CD4-positive, alpha-beta T cell treated with Interleukin-2 at 100 ng/mL for 4 hours (primary cell): Measurements from ENCODE around the gene ZDHHC24.

Experiments used
- DNase-seq: peaks from one replicate; pipeline ENCODE4 v3.0.0-alpha.2; 2020; ENCODE audit warnings: low spot score

ZDHHC24 gene

DNA sequence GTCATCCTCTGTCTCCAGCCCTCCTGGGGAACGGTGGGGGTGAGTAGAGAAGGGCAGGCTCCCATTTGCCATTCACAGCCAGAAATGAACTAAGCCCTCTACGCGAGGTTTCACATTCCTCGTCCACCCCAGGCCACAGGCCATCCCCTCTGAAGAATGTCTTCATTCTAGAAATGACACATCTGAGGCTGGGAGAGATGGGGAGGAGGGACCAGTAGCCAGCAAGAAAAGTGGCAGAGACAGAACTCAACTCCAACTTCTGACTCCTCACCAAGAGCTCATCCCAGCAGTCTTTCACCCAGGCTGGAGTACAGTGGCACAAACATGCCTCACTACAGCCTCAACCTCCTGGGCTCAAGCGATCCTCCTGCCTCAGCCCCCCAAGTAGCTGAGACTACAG, 19.1 kb upstream of the ZDHHC24 start:
- no peak for DNase-seq

DNA sequence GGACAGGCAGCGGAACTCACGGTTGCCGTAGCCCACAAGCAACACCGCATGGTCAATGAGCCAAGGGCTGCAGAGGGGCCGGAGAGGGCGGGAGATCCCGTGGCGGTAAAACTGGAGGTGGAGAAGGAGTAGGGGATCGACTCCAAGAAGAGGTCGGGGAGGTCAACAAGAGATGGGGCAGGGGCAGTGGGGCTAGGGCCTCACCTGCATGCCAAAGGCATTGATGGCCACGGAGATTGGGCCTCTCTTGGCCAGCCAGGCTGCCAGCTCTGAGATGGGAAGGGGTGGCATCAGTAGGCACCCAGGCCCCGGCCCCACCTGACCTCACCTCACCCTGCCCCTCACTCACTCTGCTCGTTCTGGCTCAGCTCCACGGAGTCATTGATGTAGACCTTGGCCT, 18.7 kb upstream of the ZDHHC24 start:
- DNase-seq = no peak

DNA sequence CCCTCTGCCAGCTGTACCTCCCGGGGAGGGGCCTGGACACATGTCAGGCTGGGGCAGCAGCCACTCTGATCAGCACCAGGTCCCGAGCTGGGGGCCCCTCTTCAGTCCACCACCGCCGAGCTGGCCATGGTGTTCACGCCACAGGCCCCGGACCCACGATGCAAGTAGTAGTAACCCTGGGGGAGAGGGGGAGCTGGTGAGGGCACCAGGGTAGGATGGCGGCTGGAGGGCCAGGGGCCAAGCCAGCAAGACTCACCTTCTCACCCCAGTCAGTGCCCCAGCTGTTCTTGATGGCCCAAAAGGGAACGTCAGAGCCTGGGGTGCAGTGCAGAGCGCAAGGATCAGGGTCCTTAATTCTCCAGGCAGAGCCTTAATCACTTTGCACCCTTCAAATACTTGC, 18.0 kb upstream of the ZDHHC24 start:
- no peak for DNase-seq

DNA sequence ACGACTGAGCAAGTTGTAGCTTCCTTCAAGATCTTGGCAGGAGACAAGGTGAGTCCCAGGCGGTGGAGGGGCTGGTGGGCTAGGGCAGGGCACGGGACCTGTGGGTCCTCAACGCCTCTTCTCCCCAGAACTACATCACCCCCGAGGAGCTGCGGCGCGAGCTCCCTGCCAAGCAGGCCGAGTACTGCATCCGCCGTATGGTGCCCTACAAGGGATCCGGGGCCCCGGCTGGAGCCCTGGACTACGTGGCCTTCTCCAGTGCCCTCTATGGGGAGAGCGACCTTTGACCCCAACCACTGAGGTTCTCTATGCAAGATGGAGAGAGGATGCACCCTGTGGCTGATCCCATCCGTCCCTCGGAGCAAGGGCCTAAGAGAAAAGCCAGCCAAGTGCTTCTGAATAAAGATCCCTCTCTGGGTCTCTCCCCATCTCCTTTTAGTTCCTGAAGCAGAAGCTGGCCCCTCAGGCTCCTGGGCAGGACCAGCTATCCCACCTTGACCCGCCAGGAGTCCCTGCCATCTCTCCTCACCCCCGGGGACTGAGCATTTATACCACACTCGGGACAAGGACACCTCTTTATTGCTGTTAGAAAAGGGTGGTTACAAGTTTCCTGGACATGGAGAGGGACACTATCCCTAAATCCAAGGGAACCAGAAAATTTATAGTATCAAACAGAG, 17.2 kb upstream of the ZDHHC24 start:
- DNase-seq = no peak

DNA sequence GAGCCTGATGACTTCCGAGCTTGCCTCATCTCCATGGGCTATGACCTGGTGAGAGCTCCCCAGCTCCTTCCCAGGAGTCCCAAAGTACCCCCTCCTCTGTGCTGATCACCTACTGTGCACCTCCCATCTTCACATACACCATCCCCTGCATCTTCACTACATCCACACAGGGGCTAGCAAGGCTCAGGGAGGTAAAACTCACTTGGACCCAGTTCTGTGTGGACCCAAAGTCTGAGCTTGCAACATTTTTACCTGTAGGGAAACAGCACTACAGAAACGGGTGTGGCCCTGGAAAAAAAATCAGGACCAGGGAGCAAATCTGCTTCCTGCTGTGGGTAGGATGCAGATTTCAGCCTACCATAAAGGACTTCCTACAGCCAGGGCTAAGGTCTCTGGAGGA, 16.4 kb upstream of the ZDHHC24 start:
- no peak for DNase-seq

DNA sequence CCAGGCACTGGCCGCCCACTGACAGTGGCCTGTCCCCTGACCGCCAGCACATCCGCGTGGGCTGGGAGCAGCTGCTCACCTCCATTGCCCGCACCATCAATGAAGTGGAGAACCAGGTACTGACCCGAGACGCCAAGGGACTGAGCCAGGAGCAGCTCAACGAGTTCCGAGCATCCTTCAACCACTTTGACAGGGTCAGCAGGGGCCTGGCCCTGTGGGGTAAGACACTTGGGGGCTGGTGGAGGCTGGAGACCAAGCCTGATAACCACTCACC, 16.1 kb upstream of the ZDHHC24 start:
- no peak for DNase-seq

DNA sequence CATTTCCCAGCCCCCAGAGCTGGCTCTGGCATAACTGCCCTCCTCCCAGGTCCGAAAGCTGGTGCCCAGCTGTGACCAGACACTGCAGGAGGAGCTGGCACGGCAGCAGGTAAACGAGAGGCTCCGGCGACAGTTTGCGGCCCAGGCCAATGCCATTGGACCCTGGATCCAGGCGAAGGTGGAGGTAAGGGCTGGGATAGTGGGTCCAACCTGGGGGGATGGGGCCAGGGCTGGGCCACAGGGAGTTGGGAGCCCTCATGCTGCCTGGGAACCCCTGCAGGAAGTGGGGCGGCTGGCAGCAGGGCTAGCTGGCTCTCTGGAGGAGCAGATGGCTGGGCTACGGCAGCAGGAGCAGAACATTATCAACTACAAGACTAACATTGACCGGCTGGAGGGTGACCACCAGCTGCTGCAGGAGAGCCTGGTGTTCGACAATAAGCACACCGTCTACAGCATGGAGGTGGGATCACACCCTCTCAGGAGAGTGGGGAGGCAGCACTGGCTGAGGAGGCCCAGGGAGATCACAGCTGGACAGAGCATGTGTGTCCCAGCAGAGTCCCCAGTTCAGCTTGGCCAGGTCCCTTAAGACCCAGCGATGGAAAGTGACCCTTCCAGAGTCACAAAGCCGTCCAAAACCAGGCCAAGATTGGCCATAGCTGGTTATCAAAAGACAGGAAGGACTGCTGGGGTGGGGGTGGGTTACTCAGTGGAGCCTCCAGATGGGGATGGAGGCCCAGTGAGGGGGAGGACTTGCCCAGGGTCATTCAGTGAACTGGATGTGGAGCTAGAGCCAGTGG, 15.5 kb upstream of the ZDHHC24 start:
- no peak for DNase-seq

DNA sequence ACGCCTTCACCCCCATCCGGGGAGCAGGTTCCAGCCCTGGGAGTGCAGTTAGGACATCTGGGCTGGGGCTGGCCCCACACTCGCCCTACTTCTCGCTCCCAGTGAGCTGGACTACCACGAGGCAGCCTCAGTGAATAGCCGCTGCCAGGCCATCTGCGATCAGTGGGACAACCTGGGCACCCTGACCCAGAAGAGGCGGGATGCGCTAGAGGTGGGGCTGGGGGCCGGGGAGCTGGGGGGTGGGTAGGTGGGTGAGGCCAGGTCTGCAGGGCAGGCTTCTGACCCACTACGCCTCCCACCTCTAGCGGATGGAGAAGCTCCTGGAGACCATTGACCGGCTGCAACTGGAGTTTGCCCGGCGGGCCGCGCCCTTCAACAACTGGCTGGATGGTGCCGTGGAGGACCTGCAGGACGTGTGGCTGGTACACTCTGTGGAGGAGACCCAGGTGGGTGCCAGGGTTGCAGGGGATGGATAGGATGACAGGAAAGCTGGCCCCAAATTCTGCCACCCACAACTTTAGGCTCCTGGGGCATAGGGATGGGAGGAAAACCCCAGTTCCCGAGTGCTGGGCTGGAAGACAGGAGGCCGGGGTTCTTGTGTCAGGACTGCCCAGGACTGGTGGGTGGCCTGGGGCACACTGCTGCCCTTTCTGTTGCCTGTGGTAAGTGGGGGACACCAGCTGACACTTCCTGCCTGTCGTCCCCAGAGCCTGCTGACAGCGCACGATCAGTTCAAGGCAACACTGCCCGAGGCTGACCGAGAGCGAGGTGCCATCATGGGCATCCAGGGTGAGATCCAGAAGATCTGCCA, 14.2 kb upstream of the ZDHHC24 start:
- DNase-seq = no peak

DNA sequence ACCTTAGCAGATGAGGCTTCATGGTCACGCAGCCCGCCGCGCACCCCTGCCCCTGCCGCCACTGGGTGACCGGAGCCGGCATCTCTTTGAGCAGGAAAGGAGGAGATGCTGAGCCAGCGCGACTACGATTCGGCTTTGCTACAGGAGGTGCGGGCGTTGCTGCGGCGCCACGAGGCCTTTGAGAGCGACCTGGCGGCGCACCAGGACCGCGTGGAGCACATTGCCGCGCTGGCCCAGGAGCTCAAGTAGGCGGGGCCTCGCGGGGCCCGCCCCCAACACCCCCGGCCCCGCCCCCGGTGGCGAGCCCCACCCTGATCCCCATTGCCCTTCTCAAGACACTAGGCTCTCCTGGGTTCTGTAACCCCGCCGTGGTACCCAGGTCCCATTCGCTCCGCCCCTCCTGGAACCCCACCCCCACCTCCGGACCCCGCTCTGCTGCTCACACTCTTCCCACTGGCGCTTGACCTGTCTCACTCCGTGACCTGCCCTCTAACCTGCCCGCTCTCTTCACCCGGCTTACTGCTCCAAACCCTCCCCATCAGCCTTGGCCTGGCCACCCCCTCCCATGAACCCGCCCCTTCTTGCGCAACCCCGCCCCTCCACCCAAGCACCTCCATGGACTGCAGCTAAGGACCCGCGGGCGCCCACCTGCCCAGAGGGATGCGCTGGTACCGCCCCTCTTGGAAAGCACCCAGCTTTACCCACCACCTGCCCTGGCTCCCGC, 13.5 kb upstream of the ZDHHC24 start:
- peak; percentile 25 for DNase-seq

DNA sequence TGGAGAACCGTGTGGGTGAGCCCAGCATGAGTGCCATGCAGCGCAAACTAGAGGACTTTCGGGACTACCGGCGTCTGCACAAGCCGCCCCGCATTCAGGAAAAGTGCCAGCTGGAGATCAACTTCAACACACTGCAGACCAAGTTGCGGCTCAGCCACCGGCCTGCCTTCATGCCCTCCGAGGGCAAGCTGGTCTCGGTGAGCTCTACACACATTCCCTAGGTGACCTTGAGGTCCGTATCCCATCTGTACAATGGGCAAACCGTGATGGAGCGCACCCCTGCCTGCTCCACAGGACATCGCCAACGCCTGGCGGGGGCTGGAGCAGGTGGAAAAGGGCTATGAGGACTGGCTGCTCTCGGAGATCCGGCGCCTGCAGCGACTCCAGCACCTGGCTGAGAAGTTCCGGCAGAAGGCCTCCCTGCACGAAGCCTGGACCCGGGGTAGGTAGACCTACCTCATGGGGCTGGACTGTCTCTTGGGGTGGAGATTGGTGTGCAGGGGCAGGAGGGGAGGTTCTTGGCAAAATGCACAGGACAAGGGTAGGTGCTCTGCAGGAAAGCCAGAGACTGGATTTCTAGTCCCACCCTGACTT, 12.0 kb upstream of the ZDHHC24 start:
- DNase-seq = no peak

DNA sequence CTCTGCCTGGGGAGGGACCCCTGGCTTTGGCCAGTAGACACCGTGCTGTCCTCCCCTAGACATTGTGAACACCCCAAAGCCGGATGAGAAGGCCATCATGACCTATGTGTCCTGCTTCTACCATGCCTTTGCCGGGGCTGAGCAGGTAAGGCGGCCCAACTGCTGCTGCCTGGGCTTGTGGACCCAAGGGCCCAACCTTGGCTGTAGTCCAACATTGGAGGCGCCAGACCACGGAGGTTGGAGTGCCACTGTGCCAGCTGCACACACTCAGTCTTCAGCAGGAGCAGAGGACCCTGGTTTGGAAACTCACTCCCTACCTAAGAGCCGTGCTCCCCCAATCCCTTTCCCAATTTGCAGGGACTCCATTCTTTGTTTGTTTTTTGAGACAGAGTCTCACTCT, 10.2 kb upstream of the ZDHHC24 start:
- no peak for DNase-seq

DNA sequence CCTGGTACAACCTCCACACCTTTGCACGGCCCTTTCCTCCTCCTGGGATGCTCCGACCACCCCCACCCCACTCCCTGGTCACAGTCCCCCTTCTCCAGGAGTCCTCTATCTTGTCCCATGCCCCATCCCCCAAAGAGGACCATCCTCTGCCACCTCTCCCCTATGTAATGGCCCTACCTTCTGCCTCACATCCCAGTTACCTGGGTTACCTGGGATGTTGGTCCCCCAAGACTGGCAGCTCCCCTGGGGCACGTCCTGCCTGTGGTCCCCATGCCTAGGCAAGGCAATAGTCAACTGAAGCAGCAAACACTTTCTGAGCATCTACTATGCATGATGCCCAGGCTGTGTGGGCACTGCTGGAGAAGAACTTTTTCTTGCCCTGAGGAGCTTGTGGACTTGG, 9.6 kb upstream of the ZDHHC24 start:
- no peak for DNase-seq

DNA sequence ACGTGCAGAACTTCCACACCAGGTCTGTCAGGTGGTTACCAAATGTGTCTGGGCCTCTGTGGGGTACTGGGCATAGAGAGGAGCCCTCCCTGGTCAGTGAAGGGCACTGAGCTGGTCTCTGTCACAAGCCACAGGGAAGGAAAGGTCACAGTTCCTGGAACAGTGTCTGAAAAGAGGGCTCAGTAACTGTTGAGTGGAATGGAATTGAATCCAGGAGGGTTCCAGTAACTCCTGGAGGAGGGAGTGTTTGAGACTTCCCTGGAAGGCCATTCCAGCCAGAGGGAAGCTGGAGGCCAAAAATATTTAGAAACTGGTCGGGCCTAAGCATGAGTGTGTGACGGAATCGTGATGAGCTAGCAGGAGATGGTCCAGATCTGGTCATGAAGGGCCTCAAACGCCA, 8.8 kb upstream of the ZDHHC24 start:
- no peak for DNase-seq

DNA sequence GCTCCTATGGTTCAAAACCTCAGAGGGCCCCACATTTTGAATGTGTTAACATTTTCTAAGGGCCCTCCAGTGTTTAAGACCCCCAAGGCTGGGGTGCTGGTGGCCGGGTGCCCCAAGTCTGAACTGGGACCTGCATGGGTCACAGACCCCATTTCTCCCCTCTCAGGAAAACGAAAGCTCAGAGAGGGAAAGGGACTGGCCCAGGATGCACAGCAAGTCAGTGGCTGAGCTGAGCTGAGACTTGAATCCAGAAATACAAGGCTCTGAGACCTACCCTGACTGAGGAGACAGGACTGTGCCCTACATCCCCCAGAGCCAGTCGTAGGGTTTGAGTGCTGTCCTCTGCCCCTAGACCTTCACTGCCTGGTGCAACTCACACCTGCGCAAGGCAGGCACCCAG, 5.0 kb upstream of the ZDHHC24 start:
- DNase-seq = no peak

DNA sequence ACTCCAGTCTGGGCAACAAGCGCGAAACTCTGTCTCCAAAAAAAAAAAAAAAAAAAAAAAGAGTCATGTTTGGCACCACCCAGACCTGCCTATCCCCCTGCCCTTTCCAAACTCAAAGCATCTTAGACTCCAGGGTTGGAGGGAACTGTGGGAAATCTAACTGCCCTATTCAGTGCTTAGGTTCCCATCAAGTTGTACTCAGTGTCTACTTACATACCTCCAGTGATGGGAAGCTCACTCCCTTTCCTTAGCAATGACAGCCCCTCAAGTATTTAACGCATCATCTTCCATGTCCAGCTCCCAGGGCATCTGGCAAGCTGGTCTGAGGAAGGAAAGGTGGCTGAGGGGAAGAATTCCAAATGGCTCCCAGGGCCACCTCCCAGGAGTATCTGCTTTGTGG, 3.8 kb upstream of the ZDHHC24 start:
- DNase-seq = no peak

DNA sequence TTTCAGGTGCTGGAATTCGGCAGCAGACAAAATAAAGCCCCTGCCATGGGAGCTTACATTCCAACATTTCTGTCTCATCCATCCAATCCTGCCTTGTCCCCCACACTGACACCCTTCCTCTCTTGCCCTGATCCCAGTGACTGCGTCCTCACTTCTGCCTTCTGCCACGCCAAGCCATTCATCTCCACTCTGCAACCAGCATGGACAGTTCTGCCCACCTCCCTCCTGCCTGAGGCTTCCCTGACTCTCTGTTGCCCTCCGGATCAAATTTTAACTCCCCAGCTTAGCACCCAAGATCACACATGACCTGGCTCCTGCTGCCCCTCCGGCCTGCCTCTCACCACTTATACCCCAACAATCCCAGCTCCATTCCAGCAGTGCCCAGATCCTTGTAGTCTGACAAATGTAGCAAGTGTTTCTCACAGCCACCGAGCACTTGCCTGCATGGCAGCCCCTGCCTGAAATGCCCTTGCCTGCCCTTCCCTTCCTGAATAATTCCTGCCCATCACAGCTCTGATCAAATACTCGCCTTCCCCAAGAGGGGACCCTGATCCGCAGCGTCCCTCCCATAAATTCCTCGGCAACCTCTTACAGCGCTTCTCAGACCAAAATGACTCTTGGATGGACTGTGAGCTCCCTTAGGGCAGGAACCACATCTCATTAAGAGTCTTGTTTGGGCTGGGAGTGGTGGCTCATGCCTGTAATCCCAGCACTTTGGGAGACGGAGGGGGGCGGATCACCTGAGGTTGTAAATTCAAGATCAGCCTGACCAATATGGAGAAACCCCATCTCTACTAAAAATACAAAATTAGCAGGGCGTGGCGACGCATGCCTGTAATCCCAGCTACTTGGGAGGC, 3.2 kb upstream of the ZDHHC24 start:
- DNase-seq = no peak

DNA sequence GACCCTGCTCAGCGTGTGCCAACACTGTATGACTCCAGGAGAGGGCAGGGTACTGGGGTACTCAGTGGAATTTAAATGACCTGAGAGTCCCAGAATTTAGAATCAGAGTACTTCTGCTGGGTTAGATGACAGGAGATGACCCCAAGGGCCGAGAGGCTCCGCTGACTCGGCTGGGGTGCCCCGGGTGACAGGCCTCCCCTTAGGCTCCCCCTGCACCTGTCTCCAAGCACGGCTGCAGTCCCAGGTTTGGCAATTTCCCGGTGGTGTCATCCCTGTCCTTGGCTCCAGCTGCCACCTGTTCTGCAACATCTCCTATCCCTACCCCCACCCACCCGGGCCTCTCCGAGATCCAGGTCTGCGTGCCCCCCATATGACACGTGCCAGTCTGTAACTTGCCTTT, 2.2 kb upstream of the ZDHHC24 start:
- DNase-seq = no peak

DNA sequence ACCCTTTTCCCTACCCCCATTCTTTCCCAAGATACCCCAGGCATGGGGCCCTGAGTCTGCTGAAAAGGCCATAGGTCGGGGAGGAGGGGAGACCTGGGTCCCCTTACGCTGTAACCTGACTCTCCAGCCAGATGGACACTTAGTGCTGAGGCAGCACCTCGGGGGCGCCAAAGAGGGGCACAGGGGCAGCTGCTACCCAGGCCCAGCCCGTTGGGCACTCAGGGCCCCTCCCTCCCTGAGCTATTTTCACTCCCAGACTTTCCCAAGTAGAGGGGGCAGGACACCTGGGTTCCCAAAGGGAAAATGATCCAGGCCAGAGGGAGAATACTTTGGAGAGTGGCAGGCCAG, 1.8 kb upstream of the ZDHHC24 start:
- DNase-seq = no peak

DNA sequence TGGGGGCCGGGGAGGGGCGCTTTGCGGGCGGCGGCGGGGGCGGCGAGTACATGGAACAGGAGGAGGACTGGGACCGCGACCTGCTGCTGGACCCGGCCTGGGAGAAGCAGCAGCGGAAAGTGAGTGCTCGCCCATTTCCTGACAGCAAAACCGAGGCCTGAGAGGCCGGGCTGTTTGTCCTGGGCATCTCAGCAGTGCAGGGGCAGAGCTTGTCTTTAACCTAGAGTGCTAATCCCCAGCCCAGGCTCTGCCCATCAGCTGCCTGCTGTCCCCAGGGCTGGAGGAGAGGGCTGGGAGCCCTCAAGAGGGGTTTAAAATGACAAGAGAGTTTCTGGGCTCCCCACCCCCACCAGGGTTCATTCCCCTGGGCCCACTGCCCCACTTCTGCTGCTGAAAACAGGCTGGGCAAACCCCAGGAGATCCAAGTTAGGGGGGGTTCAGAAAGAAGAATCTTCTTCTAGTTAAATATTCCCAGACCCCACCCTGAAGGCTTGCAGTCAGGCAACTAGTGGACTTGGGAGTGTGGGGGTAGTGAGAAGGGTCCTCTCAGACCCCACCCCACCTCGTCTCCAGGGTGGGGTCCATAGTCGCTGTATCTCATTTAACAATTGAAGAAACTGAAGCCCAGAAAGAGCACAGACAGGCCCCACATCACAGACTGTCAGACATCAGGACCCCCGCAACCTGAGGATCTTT, 1.3 kb upstream of the ZDHHC24 start:
- no peak for DNase-seq

DNA sequence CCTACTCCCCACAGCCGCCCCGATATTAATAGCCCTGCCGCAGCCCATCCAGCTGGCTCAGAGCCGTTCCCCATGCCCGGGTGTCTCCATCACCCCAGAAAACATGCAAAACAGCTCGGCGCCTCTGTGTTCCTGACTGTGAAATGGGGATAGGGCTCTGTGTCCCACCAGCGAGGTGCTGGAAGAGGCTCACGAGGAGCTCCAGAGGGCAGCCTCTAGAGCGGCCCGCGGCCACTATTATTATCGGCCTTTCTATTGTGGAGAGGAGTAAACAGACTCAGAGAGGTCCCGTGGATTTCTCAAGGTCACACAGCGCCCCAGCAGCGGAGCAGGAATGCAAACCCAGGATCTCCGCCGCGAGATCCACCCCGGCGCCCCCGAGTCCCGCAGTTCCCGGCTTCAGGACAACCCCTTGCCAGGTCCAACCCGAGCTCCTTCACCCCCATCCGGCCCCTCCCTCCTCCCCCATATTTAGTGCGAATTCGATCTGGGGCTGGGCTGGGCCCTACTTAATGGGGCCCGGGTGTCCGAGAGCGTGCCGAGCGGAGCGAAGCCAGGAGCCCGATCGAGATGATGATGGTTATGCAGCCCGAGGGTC, 619 bp upstream of the ZDHHC24 start, which contains the start of gene ACTN3:
Gene ACTN3, plus strand, starts transcription at position 536 of the 598 bp plus-strand sequence. Its CDS starts 35 bp downstream, at position 571.
- peak; percentile 5 for DNase-seq
